Natural killer cell (primary cell): ENCODE data around the gene FOXC2. TPM values are rescaled to one million over a fixed set of nuclear protein-coding genes. Genes with fewer than 3 reads are reported as not detected.

ENCODE experiments used
- ATAC-seq, 3 donors: fragments of 150-1000 bp in 2 of 3; fragments of 200-7000 bp in 1 of 3; cut with Tn5 transposase; 1 replicate in 1 of 3; 2 replicates in 2 of 3; pipeline ENCODE4 v1.10.0; 2021; ENCODE audit warnings: mild to moderate bottlenecking in 2 of 3, moderate library complexity in 2 of 3
- DNase-seq, 2 donors: peaks; one replicate each; pipeline versions ENCODE4 v3.0.0 to v3.0.0-alpha.2; 2013 to 2021; ENCODE audit warnings: mixed read lengths in 1 of 2
- H3K27ac ChIP-seq: one replicate; pipeline ENCODE4 v1.5.1; 2013; ENCODE audit warnings: mild to moderate bottlenecking, low read length
- H3K27me3 ChIP-seq: one replicate; pipeline ENCODE4 v1.6.1; 2013; ENCODE audit warnings: low read length; ENCODE audit not compliant: control insufficient read depth, insufficient read depth
- H3K36me3 ChIP-seq: one replicate; pipeline ENCODE4 v1.6.1; 2013; ENCODE audit warnings: low read length; ENCODE audit not compliant: control insufficient read depth, insufficient read depth
- H3K4me1 ChIP-seq: one replicate; pipeline ENCODE4 v1.6.1; 2013; ENCODE audit warnings: low read length; ENCODE audit not compliant: control insufficient read depth, insufficient read depth
- H3K4me3 ChIP-seq: one replicate; pipeline ENCODE4 v1.5.1; 2013; ENCODE audit warnings: low read length
- H3K9me3 ChIP-seq: one replicate; pipeline ENCODE4 v1.6.1; 2013; ENCODE audit warnings: low read length; ENCODE audit not compliant: control insufficient read depth, insufficient read depth
- H3K27ac Mint-ChIP-seq, 2 donors: one replicate each; pipeline ENCODE4 v1.8.0; 2022; ENCODE audit warnings: mild to moderate bottlenecking in 2 of 2, mixed read lengths in 2 of 2, moderate library complexity in 1 of 2
- H3K27me3 Mint-ChIP-seq, 2 donors: one replicate each; pipeline ENCODE4 v1.8.0; 2022; ENCODE audit warnings: low read depth in 2 of 2, mixed read lengths in 2 of 2
- H3K36me3 Mint-ChIP-seq: one replicate; pipeline ENCODE4 v1.8.0; 2022; ENCODE audit warnings: mixed read lengths
- H3K4me1 Mint-ChIP-seq, 2 donors: one replicate each; pipeline ENCODE4 v1.8.0; 2022; ENCODE audit warnings: mixed read lengths in 2 of 2
- H3K4me3 Mint-ChIP-seq: one replicate; pipeline ENCODE4 v1.8.0; 2022; ENCODE audit warnings: mild to moderate bottlenecking, moderate library complexity, mixed read lengths
- H3K9me3 Mint-ChIP-seq, 2 donors: one replicate each; pipeline ENCODE4 v1.8.0; 2022; ENCODE audit warnings: mixed read lengths in 2 of 2
- WGBS: methylation state at CpG from one replicate; pipeline ENCODE4 v1.1.7; 2013; ENCODE audit warnings: missing lambda C conversion rate; ENCODE audit not compliant: insufficient coverage; 5-methylcytosine and 5-hydroxymethylcytosine counted together
- intact Hi-C: fragments of 100-400 bp; cut with micrococcal nuclease; formaldehyde crosslinking; loops from one replicate; pipeline ENCODE4 v1.14.2; 2022
- total RNA-seq, 4 donors: library from RNA; stranded (reverse); fragments of 120-200 nt in 1 of 4; gene quantifications; one replicate each; pipeline versions ENCODE4 v1.2.3 to v1.2.4, GENCODE V29; 2013 to 2022
- TF ChIP-seq, protein P1 (sequence below): fragments of 200-600 bp; IDR thresholded peaks from one replicate; pipeline ENCODE4 v1.8.0; 2022; ENCODE audit warnings: antibody characterized with exemption

FOXC2 gene
- total RNA-seq, 3 donors from 2014 or later (not counting 1 experiment from before 2014, with no cell fraction given) = 0.14 TPM; not detected in 2

DNA sequence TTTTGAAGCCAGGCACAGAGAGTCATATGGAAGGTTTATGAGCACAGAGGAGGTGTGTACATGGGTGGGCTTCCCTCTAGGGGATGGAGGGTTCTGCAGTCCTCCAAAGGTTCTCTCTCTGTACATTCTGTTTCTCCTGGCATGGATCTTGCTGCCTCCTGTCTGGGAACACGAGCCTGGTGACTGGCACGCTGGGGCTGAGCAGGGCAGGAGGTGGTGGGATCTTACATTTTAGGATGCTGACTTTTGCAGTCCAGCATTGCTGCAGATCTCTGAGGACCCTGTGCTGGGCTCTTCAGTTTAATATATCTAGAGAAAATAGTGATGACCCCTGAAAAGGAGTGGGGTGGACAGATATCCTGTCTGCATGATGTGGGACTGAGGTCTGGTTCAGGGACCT is 34.7 kb downstream of the FOXC2 start:
- H3K4me3 ChIP-seq = no peak overlapping the region
- TF ChIP-seq, protein P1, sequence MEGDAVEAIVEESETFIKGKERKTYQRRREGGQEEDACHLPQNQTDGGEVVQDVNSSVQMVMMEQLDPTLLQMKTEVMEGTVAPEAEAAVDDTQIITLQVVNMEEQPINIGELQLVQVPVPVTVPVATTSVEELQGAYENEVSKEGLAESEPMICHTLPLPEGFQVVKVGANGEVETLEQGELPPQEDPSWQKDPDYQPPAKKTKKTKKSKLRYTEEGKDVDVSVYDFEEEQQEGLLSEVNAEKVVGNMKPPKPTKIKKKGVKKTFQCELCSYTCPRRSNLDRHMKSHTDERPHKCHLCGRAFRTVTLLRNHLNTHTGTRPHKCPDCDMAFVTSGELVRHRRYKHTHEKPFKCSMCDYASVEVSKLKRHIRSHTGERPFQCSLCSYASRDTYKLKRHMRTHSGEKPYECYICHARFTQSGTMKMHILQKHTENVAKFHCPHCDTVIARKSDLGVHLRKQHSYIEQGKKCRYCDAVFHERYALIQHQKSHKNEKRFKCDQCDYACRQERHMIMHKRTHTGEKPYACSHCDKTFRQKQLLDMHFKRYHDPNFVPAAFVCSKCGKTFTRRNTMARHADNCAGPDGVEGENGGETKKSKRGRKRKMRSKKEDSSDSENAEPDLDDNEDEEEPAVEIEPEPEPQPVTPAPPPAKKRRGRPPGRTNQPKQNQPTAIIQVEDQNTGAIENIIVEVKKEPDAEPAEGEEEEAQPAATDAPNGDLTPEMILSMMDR = no peak
- Mint-ChIP-seq H3K4me1 (peaks cover 12 to 13% of the 10 kb centered on the region in 2 donors), H3K4me3 (no peak overlapping the region), H3K27me3 (peaks cover 18 to 37% of the 10 kb centered on the region in 2 donors), H3K36me3 (no peaks in the 10 kb centered on the region), H3K9me3 (no peaks in the 10 kb centered on the region), H3K27ac (no peak overlapping the region)
- DNase-seq = no peak
- no peak for ATAC-seq
- H3K27ac ChIP-seq = no peak overlapping the region
- WGBS = 87% methylated on average over 2 of the region's 2 CpGs
- peaks cover 7% of the 10 kb centered on the region for H3K4me1 ChIP-seq
- H3K9me3 ChIP-seq = no peaks in the 10 kb centered on the region
- no peaks in the 10 kb centered on the region for H3K27me3 ChIP-seq
- intact Hi-C loops = no loop called here
- no peaks in the 10 kb centered on the region for H3K36me3 ChIP-seq

DNA sequence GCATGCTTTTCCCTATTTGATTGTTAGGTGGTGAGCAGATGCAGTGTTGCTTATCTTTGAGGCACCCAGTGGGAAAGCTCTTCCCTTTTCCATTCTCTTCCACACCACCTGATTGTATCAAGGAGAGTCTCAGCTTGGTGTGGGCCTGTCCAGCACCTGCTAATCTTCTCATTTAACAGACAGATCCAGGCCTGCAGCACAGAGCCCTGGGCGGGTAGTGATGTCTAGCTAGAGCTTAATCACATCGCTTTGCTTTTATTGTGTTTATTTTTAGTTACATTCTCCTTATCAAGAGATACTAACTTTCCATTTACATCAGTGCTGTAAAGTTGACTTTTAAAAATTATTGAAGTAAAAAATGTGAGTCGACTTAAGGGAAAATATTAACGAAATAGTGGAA is 35.9 kb downstream of the FOXC2 start:
- Mint-ChIP-seq H3K36me3 (no peaks in the 10 kb centered on the region), H3K4me1 (peaks cover 12 to 13% of the 10 kb centered on the region in 2 donors), H3K27ac (no peak overlapping the region), H3K4me3 (peak overlapping the region; percentile 69), H3K27me3 (peaks cover 22 to 37% of the 10 kb centered on the region in 2 donors), H3K9me3 (no peaks in the 10 kb centered on the region)
- no peak for ATAC-seq
- Histone ChIP-seq H3K4me1 (peaks cover 7% of the 10 kb centered on the region), H3K36me3 (no peaks in the 10 kb centered on the region), H3K9me3 (no peaks in the 10 kb centered on the region), H3K27ac (no peak overlapping the region), H3K4me3 (no peak overlapping the region), H3K27me3 (no peaks in the 10 kb centered on the region)
- 100% methylated on average over 2 of the region's 4 CpGs for WGBS
- intact Hi-C loops = no loop called here
- TF ChIP-seq, protein P1 = no peak
- no peak for DNase-seq

DNA sequence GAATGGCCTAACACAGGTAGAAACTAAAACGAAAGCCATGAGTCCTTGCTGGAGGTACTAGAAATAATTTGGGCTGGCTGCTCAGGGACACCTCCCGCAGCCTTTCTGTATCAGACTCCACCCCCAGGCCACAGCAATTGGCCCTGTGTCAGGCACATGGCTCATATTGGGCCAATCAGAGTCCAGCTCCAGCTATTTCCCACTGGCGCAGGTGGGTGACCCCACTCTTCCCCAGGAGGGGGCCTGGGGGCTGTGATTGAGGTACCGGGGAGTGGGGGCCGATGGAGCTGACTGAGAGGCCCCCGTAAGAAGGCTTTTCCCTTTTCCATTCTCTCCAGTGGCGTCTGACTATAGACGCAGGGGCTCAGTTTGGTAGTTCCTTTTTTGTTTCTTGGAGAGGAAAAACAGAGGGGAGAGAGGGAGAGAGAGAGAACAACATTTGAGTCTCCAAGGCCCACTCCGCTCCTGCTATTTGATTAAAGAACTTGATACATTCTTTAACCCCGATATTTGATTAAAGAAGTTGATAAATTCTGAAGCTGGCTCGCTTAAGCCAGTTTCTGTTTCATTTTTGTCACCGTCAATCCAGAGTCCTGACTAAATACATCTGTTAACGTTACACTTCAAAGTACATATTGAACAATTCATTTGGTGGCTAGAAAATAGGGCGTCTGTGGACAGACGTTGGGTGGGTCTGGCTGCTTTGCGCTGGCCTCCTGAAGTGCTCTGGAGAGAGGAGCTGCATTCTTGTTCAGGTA is 38.0 kb downstream of the FOXC2 start:
- Mint-ChIP-seq H3K27ac (peak overlapping the region; percentile 77 to 93), H3K4me1 (peaks cover 12 to 13% of the 10 kb centered on the region in 2 donors), H3K27me3 (peaks cover 16 to 33% of the 10 kb centered on the region in 2 donors), H3K36me3 (no peaks in the 10 kb centered on the region), H3K4me3 (peak overlapping the region; percentile 92), H3K9me3 (no peaks in the 10 kb centered on the region)
- no peaks in the 10 kb centered on the region for H3K9me3 ChIP-seq
- WGBS = 14% methylated on average over 14 of the region's 16 CpGs
- DNase-seq (peak; percentile 46 to 70), ATAC-seq (peak; percentile 94 to 99 (median 99))
- H3K36me3 ChIP-seq = no peaks in the 10 kb centered on the region
- no peaks in the 10 kb centered on the region for H3K27me3 ChIP-seq
- intact Hi-C loops = no loop called here
- peak overlapping the region; percentile 64 for H3K27ac ChIP-seq
- H3K4me3 ChIP-seq = peak overlapping the region; percentile 53
- TF ChIP-seq, protein P1 = no peak
- peaks cover 7% of the 10 kb centered on the region for H3K4me1 ChIP-seq
